RWPE2 (cell line): ENCODE results near the gene DRAP1.
A peak's percentile ranks its signal among the peaks of the same experiment; 100 is the strongest.

Source experiments
- ATAC-seq: fragments of 200-7000 bp; cut with Tn5 transposase; 3 replicates; pipeline ENCODE4 v1.9.1; 2021; ENCODE audit warnings: low read depth
- DNase-seq: peaks from one replicate; pipeline ENCODE4 v3.0.0-alpha.2; 2020; ENCODE audit warnings: low spot score
- H3K27ac ChIP-seq: fragments of 450-650 bp; 2 replicates; pipeline ENCODE4 v1.5.1; 2017; ENCODE audit warnings: mild to moderate bottlenecking; ENCODE audit not compliant: poor library complexity, severe bottlenecking
- H3K27me3 ChIP-seq: fragments of 250-450 bp; sonication (Bioruptor Pico); 2 replicates; pipeline ENCODE4 v1.5.1; 2021; ENCODE audit warnings: mild to moderate bottlenecking, moderate library complexity; ENCODE audit not compliant: insufficient read depth, poor library complexity, severe bottlenecking
- H3K36me3 ChIP-seq: fragments of 250-450 bp; sonication (Bioruptor Pico); 2 replicates; pipeline ENCODE4 v1.5.1; 2020; ENCODE audit warnings: low read depth, mild to moderate bottlenecking, moderate library complexity
- H3K4me1 ChIP-seq: fragments of 250-450 bp; sonication (Bioruptor Pico); 2 replicates; pipeline ENCODE4 v1.5.1; 2021; ENCODE audit warnings: mild to moderate bottlenecking, moderate library complexity; ENCODE audit not compliant: insufficient read depth, poor library complexity, severe bottlenecking
- H3K4me3 ChIP-seq: fragments of 250-450 bp; sonication (Bioruptor Pico); 2 replicates; pipeline ENCODE4 v1.5.1; 2021; ENCODE audit warnings: mild to moderate bottlenecking, moderate library complexity; ENCODE audit not compliant: severe bottlenecking
- H3K9me3 ChIP-seq: fragments of 250-450 bp; sonication (Bioruptor Pico); 2 replicates; pipeline ENCODE4 v1.5.1; 2021; ENCODE audit warnings: mild to moderate bottlenecking, moderate library complexity; ENCODE audit not compliant: severe bottlenecking
- TF ChIP-seq, protein P1 (sequence below): fragments of 450-650 bp; IDR thresholded peaks from one replicate; pipeline ENCODE4 v1.5.1; 2017; ENCODE audit warnings: mild to moderate bottlenecking, moderate library complexity; ENCODE audit not compliant: poor library complexity, severe bottlenecking

Gene DRAP1

GRCh38 chr11:65871811-65872548, 47.2 kb upstream of the DRAP1 start:
- peak overlapping the region; percentile 72 for H3K27ac ChIP-seq
- no peaks in the 10 kb centered on the region for H3K4me1 ChIP-seq
- TF ChIP-seq, protein P1, sequence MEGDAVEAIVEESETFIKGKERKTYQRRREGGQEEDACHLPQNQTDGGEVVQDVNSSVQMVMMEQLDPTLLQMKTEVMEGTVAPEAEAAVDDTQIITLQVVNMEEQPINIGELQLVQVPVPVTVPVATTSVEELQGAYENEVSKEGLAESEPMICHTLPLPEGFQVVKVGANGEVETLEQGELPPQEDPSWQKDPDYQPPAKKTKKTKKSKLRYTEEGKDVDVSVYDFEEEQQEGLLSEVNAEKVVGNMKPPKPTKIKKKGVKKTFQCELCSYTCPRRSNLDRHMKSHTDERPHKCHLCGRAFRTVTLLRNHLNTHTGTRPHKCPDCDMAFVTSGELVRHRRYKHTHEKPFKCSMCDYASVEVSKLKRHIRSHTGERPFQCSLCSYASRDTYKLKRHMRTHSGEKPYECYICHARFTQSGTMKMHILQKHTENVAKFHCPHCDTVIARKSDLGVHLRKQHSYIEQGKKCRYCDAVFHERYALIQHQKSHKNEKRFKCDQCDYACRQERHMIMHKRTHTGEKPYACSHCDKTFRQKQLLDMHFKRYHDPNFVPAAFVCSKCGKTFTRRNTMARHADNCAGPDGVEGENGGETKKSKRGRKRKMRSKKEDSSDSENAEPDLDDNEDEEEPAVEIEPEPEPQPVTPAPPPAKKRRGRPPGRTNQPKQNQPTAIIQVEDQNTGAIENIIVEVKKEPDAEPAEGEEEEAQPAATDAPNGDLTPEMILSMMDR, result no peak
- DNase-seq (peak; percentile 58), ATAC-seq (peak; percentile 32)
- no peaks in the 10 kb centered on the region for H3K9me3 ChIP-seq
- H3K4me3 ChIP-seq, result peak overlapping the region; percentile 34
- H3K36me3 ChIP-seq, result peaks cover 11% of the 10 kb centered on the region
- H3K27me3 ChIP-seq, result no peaks in the 10 kb centered on the region

DNA sequence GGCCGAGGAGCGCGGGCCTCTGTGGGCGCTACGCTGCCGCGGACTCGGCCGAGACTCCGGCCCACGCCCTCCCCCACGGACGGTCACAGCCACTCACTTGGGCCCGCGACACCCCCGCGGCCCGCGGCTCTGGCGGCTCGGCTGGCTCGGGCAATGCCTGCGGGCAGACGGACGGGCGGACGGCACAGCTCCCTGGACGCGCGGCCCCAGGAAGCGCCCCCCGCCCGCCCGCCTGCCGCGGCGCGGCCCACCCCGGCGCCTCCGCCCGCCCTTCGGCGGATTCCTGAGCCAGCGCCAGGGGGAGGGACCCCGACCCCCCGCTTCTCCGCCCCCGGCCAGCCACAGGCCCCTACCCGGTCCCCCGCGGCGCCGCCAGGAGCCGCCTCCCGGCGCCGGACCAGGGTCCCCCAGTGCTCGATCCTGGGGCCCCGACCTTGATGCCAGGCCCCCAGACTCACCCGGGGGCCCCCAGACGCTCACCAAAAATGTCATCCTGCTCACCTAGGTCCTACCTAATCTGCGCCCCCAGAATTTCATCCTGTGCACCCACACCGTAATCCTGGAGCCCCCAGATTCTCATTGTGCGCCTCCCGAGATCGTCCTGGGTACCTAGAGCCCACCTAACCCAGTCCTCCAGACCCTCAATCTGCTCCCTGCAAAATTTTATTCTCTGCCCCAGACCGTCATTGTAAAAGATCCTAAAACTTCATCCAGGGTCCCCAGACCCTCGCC, 46.5 kb upstream of the DRAP1 start, which contains the start of gene EFEMP2:
Gene EFEMP2, minus strand, starts transcription at position 215 of the 732 bp plus-strand sequence. CDS start 446 bp downstream, outside the sequence.
- Histone ChIP-seq H3K4me3 (peak within 1 kb of the TSS; percentile 34), H3K27me3 (no peaks in the 10 kb centered on the region), H3K36me3 (peaks cover 4% of the 10 kb centered on the region), H3K27ac (peak within 1 kb of the TSS; percentile 72), H3K9me3 (no peaks in the 10 kb centered on the region), H3K4me1 (no peaks in the 10 kb centered on the region)
- ATAC-seq (no peak), DNase-seq (no peak)
- TF ChIP-seq, protein P1, result no peak

DNA sequence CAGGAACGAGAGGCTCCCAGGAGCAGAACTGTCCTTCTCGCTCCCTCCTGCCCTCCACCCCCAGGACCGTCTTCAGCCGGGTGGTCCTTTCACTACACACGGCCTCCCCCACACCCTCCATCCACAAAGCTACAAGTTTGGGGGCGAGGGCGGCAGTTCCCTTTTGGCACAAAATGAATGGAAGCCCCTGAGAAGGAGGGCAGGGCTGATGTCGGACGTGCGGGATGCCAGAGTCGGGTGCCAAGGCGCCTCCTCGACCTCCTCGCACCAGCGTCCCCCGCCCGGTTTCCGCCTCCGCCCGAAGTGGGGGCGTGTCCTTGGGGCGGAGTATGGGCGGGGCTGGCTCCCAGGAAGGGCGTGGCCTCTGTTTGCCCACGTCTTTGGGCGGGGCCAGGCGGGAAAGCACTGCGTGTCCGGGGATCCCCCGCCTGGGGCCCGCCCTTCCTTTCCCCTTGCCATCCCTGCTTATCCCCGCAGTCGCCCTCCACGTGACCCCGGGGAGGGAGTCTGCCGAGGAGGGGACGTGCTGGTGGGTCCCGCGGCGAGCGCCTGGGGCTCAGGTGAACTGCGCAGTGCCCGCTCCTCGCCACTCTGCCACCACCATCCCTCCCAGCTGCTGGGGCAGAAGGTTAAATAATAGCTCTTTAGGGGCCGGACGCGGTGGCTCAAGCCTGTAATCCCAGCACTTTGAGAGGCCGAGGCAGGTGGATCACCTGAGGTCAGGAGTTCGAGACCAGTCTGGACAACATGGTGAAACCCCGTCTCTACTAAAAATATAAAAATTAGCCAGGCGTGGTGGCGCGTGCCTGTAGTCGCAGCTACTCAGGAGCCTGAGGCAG, 45.7 kb upstream of the DRAP1 start:
- H3K27me3 ChIP-seq, result no peaks in the 10 kb centered on the region
- H3K36me3 ChIP-seq, result no peaks in the 10 kb centered on the region
- no peaks in the 10 kb centered on the region for H3K4me1 ChIP-seq
- H3K4me3 ChIP-seq, result peak overlapping the region; percentile 34
- peak; percentile 58 for ATAC-seq
- TF ChIP-seq, protein P1, result no peak
- H3K27ac ChIP-seq, result peak overlapping the region; percentile 72
- DNase-seq, result peak; percentile 93
- H3K9me3 ChIP-seq, result no peaks in the 10 kb centered on the region

GRCh38 chr11:65879617-65880016, 39.6 kb upstream of the DRAP1 start, which contains the start of gene CTSW:
Gene CTSW, plus strand, starts transcription at chr11:65879837. Its CDS starts 18 bp downstream, at chr11:65879855.
- TF ChIP-seq, protein P1, result no peak
- Histone ChIP-seq H3K9me3 (no peaks in the 10 kb centered on the region), H3K27me3 (no peaks in the 10 kb centered on the region), H3K4me1 (no peaks in the 10 kb centered on the region), H3K27ac (no peak within 1 kb of the TSS), H3K36me3 (peaks cover 17% of the 10 kb centered on the region), H3K4me3 (no peak within 1 kb of the TSS)
- DNase-seq (no peak), ATAC-seq (no peak)
